ENCODE measurements around the gene SH2B3.

Gene SH2B3

DNA sequence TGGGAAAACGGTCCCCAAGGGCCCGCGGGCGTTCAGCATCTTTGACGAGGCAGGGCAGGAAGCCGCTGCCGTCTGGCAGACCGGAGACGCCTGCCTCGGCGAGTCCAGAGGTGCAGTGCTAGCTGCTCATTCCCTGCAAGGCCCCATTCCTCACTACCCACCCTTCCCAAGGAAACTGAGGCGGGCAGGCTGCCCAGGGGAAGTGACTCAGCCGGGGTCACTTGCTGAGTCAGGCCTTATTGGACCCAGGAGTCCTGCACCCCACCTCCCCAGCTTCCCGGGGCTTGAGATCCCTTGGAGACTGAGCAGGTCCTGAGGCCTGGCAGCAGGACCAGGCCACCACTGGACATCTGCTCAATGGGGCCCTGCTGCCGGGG is 3.7 kb downstream of the SH2B3 start:
- Histone ChIP-seq H3K4me3 (ENCODE audit: low read length) (peak overlapping the region; percentile 33), H3K27me3 (ENCODE audit: control insufficient read depth, low read length) (no peaks in the 10 kb centered on the region), H3K4me1 (ENCODE audit: control insufficient read depth, low read length) (peaks cover 67% of the 10 kb centered on the region), H3K4me2 (ENCODE audit: low read length) (peak overlapping the region; percentile 97), H3K36me3 (ENCODE audit: control insufficient read depth, low read length) (peaks cover 11% of the 10 kb centered on the region; the same call in 1 of the 2 replicates), H3K79me2 (ENCODE audit: control insufficient read depth, low read length) (peaks cover 84% of the 10 kb centered on the region), H3K27ac (ENCODE audit: low read depth, low read length) (no peak overlapping the region), H3K9me3 (ENCODE audit: control insufficient read depth, insufficient read depth, low read length) (no peaks in the 10 kb centered on the region), H4K20me1 (ENCODE audit: control insufficient read depth, insufficient read depth, low read depth, low read length) (peaks cover 40% of the 10 kb centered on the region), H3F3A (ENCODE audit: control insufficient read depth, insufficient read depth) (peaks cover 5% of the 10 kb centered on the region; the same call in 1 of the 2 replicates), H3K9me2 (replicated peaks; ENCODE audit: control insufficient read depth, low read length) (no peaks in the 10 kb centered on the region)
- no peak for TF ChIP-seq EZH2phosphoT487 (IDR thresholded peaks at IDR 0.05; ENCODE audit: borderline replicate concordance, low read length)
- TF ChIP-seq, protein P1, sequence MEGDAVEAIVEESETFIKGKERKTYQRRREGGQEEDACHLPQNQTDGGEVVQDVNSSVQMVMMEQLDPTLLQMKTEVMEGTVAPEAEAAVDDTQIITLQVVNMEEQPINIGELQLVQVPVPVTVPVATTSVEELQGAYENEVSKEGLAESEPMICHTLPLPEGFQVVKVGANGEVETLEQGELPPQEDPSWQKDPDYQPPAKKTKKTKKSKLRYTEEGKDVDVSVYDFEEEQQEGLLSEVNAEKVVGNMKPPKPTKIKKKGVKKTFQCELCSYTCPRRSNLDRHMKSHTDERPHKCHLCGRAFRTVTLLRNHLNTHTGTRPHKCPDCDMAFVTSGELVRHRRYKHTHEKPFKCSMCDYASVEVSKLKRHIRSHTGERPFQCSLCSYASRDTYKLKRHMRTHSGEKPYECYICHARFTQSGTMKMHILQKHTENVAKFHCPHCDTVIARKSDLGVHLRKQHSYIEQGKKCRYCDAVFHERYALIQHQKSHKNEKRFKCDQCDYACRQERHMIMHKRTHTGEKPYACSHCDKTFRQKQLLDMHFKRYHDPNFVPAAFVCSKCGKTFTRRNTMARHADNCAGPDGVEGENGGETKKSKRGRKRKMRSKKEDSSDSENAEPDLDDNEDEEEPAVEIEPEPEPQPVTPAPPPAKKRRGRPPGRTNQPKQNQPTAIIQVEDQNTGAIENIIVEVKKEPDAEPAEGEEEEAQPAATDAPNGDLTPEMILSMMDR (IDR thresholded peaks at IDR 0.05; ENCODE audit: low read depth, low read length, poor library complexity, severe bottlenecking): no peak

DNA sequence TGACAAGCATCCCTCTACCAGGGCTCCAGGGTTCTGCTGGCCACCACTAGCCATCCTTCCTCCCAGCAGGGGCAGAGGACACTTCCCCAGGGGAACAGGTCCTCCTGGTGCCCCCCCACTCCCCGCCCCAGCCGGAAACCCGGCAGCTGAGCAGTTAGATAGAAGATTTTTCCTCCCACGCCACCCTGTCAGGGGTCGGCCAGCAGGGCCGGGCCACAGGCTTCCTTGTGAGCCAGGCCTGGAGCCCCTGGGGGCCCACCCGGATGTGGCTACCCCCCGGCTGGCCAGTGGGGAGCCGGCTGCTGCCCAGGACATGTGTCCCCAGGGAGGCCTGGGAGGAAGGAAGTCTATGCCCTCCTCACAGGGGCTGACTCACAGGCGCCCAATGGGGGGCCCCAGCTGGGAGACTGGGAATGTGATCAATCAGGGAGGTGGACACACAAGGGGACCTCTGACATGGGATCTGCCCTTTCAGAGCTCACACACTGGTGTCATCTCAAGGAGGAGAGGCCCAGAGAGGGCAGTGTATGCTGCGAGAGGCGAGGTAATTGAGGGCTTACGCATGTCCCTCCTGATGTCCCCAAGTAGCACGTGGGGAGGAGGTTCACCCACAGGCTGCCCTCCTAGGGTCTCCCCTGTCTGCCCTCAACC is 4.2 kb downstream of the SH2B3 start:
- Histone ChIP-seq H3K4me3 (ENCODE audit: low read length) (peak overlapping the region; percentile 33), H3K27ac (ENCODE audit: low read depth, low read length) (no peak overlapping the region), H3F3A (ENCODE audit: control insufficient read depth, insufficient read depth) (peaks cover 3% of the 10 kb centered on the region; the same call in 1 of the 2 replicates), H3K4me1 (ENCODE audit: control insufficient read depth, low read length) (peaks cover 62% of the 10 kb centered on the region), H3K9me3 (ENCODE audit: control insufficient read depth, insufficient read depth, low read length) (no peaks in the 10 kb centered on the region), H3K9me2 (replicated peaks; ENCODE audit: control insufficient read depth, low read length) (no peaks in the 10 kb centered on the region), H4K20me1 (ENCODE audit: control insufficient read depth, insufficient read depth, low read depth, low read length) (peaks cover 43% of the 10 kb centered on the region), H3K36me3 (ENCODE audit: control insufficient read depth, low read length) (peaks cover 11% of the 10 kb centered on the region; the same call in 1 of the 2 replicates), H3K79me2 (ENCODE audit: control insufficient read depth, low read length) (peaks cover 89% of the 10 kb centered on the region), H3K27me3 (ENCODE audit: control insufficient read depth, low read length) (no peaks in the 10 kb centered on the region), H3K4me2 (ENCODE audit: low read length) (peak overlapping the region; percentile 97)
- TF ChIP-seq, protein P1 (IDR thresholded peaks at IDR 0.05; ENCODE audit: low read depth, low read length, poor library complexity, severe bottlenecking): no peak
- no peak for TF ChIP-seq EZH2phosphoT487 (IDR thresholded peaks at IDR 0.05; ENCODE audit: borderline replicate concordance, low read length)

DNA sequence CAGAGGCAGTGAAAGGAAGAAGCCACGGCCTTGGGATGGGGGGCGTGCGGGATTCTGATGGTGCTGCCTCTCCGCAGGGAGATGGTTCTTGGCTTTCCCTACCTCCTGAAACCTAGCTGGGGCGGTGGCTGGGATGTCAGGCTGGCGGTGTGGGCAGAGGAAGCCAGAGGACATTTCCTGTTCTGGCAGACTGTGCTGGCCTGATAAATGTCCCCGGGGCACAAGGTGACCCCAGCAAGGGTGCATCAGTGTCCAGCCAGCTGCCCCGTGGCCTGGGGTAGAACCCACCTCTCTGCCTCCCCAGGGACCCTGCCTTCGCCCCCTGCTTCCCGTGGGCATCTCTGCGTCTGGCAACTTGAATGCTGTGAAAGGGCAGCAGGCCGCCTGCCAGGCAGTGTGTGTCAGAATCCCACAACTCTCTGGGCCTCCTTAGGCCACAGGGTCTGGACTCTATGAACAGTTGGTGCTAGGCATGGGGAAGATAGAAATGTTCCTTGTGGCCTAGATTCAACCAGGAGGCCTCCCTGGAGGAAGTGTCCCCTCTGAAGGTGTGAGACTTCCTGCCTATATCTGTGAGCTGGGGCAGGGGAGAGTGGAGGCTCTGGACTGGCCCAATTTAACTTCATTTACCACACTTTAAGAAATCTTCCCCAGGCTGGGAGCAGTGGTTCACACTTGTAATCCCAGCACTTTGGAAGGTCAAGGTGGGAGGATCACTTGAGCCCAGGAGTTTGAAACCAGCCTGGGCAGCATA is 4.9 kb downstream of the SH2B3 start:
- H3K79me2 ChIP-seq (ENCODE audit: control insufficient read depth, low read length): peaks cover 93% of the 10 kb centered on the region
- H3K4me1 ChIP-seq (ENCODE audit: control insufficient read depth, low read length): peaks cover 59% of the 10 kb centered on the region
- H3K27ac ChIP-seq (ENCODE audit: low read depth, low read length): no peak overlapping the region
- H3K36me3 ChIP-seq (ENCODE audit: control insufficient read depth, low read length): peaks cover 11% of the 10 kb centered on the region; the same call in 1 of the 2 replicates
- peaks cover 47% of the 10 kb centered on the region for H4K20me1 ChIP-seq (ENCODE audit: control insufficient read depth, insufficient read depth, low read depth, low read length)
- peaks cover 3% of the 10 kb centered on the region; the same call in 1 of the 2 replicates for H3F3A ChIP-seq (ENCODE audit: control insufficient read depth, insufficient read depth)
- H3K9me3 ChIP-seq (ENCODE audit: control insufficient read depth, insufficient read depth, low read length): no peaks in the 10 kb centered on the region
- no peak overlapping the region for H3K4me3 ChIP-seq (ENCODE audit: low read length)
- TF ChIP-seq EZH2phosphoT487 (IDR thresholded peaks at IDR 0.05; ENCODE audit: borderline replicate concordance, low read length): no peak
- TF ChIP-seq, protein P1 (IDR thresholded peaks at IDR 0.05; ENCODE audit: low read depth, low read length, poor library complexity, severe bottlenecking): no peak
- H3K9me2 ChIP-seq (replicated peaks; ENCODE audit: control insufficient read depth, low read length): no peaks in the 10 kb centered on the region
- no peak overlapping the region; the same call in 1 of the 2 replicates for H3K4me2 ChIP-seq (ENCODE audit: low read length)
- H3K27me3 ChIP-seq (ENCODE audit: control insufficient read depth, low read length): no peaks in the 10 kb centered on the region

Measured in DOHH2 (cell line).